Natural killer cell (primary cell): ENCODE data around the gene RAB27A. TPM values are rescaled to one million over a fixed set of nuclear protein-coding genes. Genes with fewer than 3 reads are reported as not detected.

Experiments used
- ATAC-seq, 3 donors: fragments of 150-1000 bp in 2 of 3; fragments of 200-7000 bp in 1 of 3; cut with Tn5 transposase; 1 replicate in 1 of 3; 2 replicates in 2 of 3; pipeline ENCODE4 v1.10.0; 2021; ENCODE audit warnings: mild to moderate bottlenecking in 2 of 3, moderate library complexity in 2 of 3
- DNase-seq, 2 donors: peaks; one replicate each; pipeline versions ENCODE4 v3.0.0 to v3.0.0-alpha.2; 2013 to 2021; ENCODE audit warnings: mixed read lengths in 1 of 2
- H3K27ac ChIP-seq: one replicate; pipeline ENCODE4 v1.5.1; 2013; ENCODE audit warnings: mild to moderate bottlenecking, low read length
- H3K27me3 ChIP-seq: one replicate; pipeline ENCODE4 v1.6.1; 2013; ENCODE audit warnings: low read length; ENCODE audit not compliant: control insufficient read depth, insufficient read depth
- H3K36me3 ChIP-seq: one replicate; pipeline ENCODE4 v1.6.1; 2013; ENCODE audit warnings: low read length; ENCODE audit not compliant: control insufficient read depth, insufficient read depth
- H3K4me1 ChIP-seq: one replicate; pipeline ENCODE4 v1.6.1; 2013; ENCODE audit warnings: low read length; ENCODE audit not compliant: control insufficient read depth, insufficient read depth
- H3K4me3 ChIP-seq: one replicate; pipeline ENCODE4 v1.5.1; 2013; ENCODE audit warnings: low read length
- H3K9me3 ChIP-seq: one replicate; pipeline ENCODE4 v1.6.1; 2013; ENCODE audit warnings: low read length; ENCODE audit not compliant: control insufficient read depth, insufficient read depth
- H3K27ac Mint-ChIP-seq, 2 donors: one replicate each; pipeline ENCODE4 v1.8.0; 2022; ENCODE audit warnings: mild to moderate bottlenecking in 2 of 2, mixed read lengths in 2 of 2, moderate library complexity in 1 of 2
- H3K27me3 Mint-ChIP-seq, 2 donors: one replicate each; pipeline ENCODE4 v1.8.0; 2022; ENCODE audit warnings: low read depth in 2 of 2, mixed read lengths in 2 of 2
- H3K36me3 Mint-ChIP-seq: one replicate; pipeline ENCODE4 v1.8.0; 2022; ENCODE audit warnings: mixed read lengths
- H3K4me1 Mint-ChIP-seq, 2 donors: one replicate each; pipeline ENCODE4 v1.8.0; 2022; ENCODE audit warnings: mixed read lengths in 2 of 2
- H3K4me3 Mint-ChIP-seq: one replicate; pipeline ENCODE4 v1.8.0; 2022; ENCODE audit warnings: mild to moderate bottlenecking, moderate library complexity, mixed read lengths
- H3K9me3 Mint-ChIP-seq, 2 donors: one replicate each; pipeline ENCODE4 v1.8.0; 2022; ENCODE audit warnings: mixed read lengths in 2 of 2
- WGBS: methylation state at CpG from one replicate; pipeline ENCODE4 v1.1.7; 2013; ENCODE audit warnings: missing lambda C conversion rate; ENCODE audit not compliant: insufficient coverage; 5-methylcytosine and 5-hydroxymethylcytosine counted together
- intact Hi-C: fragments of 100-400 bp; cut with micrococcal nuclease; formaldehyde crosslinking; loops from one replicate; pipeline ENCODE4 v1.14.2; 2022
- total RNA-seq, 4 donors: library from RNA; stranded (reverse); fragments of 120-200 nt in 1 of 4; gene quantifications; one replicate each; pipeline versions ENCODE4 v1.2.3 to v1.2.4, GENCODE V29; 2013 to 2022
- TF ChIP-seq, protein P1 (sequence below): fragments of 200-600 bp; IDR thresholded peaks from one replicate; pipeline ENCODE4 v1.8.0; 2022; ENCODE audit warnings: antibody characterized with exemption

RAB27A gene
- total RNA-seq, 3 donors from 2014 or later (not counting 1 experiment from before 2014, with no cell fraction given), result 90.0 to 111 (median 98.1) TPM

DNA sequence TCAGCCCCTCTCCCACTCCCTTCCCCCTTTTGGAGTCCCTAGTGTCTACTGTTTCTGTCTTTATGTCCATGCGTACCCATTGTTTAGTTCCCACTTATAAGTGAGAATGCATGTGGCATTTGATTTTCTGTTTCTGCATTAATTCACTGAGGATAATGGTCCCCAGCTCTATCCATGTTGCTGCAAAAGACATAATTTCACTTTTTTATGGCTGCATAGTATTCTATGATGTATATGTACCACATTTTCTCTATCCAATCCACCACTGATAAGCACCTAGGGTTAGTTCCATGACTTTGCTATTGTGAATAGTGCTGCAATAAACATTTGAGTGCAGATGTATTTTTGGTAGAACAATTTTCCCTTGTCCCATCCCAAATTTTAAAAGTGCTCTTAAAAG is 58.7 kb downstream of the RAB27A start:
- no peaks in the 10 kb centered on the region for H3K9me3 ChIP-seq
- Mint-ChIP-seq H3K4me3 (no peak overlapping the region), H3K9me3 (no peaks in the 10 kb centered on the region), H3K27me3 (no peaks in the 10 kb centered on the region), H3K27ac (peak overlapping the region; percentile 84 to 91), H3K4me1 (peaks cover 24 to 25% of the 10 kb centered on the region in 2 donors), H3K36me3 (peaks cover 9% of the 10 kb centered on the region)
- no peak overlapping the region for H3K27ac ChIP-seq
- peaks cover 30% of the 10 kb centered on the region for H3K36me3 ChIP-seq
- 90% methylated on average over 1 of the region's 1 CpG for WGBS
- no peak for ATAC-seq
- TF ChIP-seq, protein P1, sequence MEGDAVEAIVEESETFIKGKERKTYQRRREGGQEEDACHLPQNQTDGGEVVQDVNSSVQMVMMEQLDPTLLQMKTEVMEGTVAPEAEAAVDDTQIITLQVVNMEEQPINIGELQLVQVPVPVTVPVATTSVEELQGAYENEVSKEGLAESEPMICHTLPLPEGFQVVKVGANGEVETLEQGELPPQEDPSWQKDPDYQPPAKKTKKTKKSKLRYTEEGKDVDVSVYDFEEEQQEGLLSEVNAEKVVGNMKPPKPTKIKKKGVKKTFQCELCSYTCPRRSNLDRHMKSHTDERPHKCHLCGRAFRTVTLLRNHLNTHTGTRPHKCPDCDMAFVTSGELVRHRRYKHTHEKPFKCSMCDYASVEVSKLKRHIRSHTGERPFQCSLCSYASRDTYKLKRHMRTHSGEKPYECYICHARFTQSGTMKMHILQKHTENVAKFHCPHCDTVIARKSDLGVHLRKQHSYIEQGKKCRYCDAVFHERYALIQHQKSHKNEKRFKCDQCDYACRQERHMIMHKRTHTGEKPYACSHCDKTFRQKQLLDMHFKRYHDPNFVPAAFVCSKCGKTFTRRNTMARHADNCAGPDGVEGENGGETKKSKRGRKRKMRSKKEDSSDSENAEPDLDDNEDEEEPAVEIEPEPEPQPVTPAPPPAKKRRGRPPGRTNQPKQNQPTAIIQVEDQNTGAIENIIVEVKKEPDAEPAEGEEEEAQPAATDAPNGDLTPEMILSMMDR, result no peak
- intact Hi-C loops, result no loop called here
- H3K4me1 ChIP-seq, result peaks cover 4% of the 10 kb centered on the region
- H3K4me3 ChIP-seq, result no peak overlapping the region
- DNase-seq, result no peak
- H3K27me3 ChIP-seq, result no peaks in the 10 kb centered on the region

DNA sequence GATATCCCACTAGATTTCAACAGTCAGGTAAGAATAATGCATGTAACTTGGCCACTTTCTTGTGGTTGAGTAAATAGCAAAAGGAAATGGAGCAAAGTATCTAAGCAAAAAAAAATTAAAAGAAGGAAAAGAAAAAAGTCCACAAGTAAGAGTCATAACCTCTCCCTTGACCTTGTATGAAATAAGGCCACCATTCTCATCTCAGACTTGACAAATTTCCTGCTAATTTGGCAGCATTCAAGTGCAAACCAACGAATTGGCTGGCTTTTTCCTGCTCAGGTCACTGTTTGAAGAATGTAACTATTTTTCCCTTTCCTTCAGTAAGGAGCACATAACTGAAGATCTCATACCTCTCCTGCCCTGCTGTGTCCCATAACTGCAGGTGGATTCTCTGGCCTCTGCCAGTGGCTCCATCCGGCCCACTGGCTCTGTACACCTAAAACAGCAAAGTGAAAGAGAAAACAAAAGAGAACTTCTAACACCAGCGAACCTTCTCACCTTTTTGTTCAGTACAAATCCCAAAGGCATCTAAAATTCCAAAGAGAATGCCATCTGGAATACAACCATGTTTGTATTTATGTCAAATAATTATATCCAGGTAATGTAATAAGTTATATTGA is 59.5 kb downstream of the RAB27A start:
- peak; percentile 54 to 92 (median 71) for ATAC-seq
- 43% methylated on average over 3 of the region's 3 CpGs for WGBS
- Mint-ChIP-seq H3K27ac (peak overlapping the region; percentile 84 to 91), H3K9me3 (no peaks in the 10 kb centered on the region), H3K36me3 (peaks cover 9% of the 10 kb centered on the region), H3K4me1 (peaks cover 30 to 33% of the 10 kb centered on the region in 2 donors), H3K4me3 (peak overlapping the region; percentile 52), H3K27me3 (no peaks in the 10 kb centered on the region)
- Histone ChIP-seq H3K27ac (peak overlapping the region; percentile 58), H3K9me3 (no peaks in the 10 kb centered on the region), H3K36me3 (peaks cover 33% of the 10 kb centered on the region), H3K27me3 (no peaks in the 10 kb centered on the region), H3K4me3 (no peak overlapping the region), H3K4me1 (peaks cover 6% of the 10 kb centered on the region)
- intact Hi-C loops, result no loop called here
- peak in 1 of 2 donors; percentile 48 for DNase-seq
- TF ChIP-seq, protein P1, result no peak

DNA sequence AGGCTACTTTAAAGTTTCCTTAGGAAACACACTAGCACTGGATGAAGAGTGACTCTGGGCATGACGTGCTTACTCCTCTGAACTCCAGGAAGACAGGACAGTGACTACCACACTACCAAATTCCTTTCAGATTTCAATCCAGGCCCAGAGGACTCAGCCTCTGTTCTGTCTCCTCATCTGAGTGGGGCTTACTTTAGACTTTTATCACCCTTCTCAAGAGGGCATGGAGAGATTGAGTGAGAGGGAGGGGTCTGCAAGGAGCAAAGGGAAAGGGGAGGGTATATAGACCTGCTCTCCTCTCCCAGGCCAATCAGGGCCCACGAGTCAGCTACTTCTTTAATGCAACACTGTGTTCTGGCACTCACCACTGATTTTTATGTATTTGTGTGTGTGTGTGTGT is 63.5 kb downstream of the RAB27A start:
- H3K9me3 Mint-ChIP-seq, result no peaks in the 10 kb centered on the region
- no peaks in the 10 kb centered on the region for H3K27me3 Mint-ChIP-seq
- peaks cover 24% of the 10 kb centered on the region for H3K36me3 ChIP-seq
- DNase-seq (no peak), ATAC-seq (no peak)
- peaks cover 54 to 65% of the 10 kb centered on the region in 2 donors for H3K4me1 Mint-ChIP-seq
- 100% methylated on average over 2 of the region's 2 CpGs for WGBS
- peak overlapping the region in 1 of 2 donors; percentile 79 for H3K27ac Mint-ChIP-seq
- intact Hi-C loops, result no loop called here
- no peaks in the 10 kb centered on the region for H3K9me3 ChIP-seq
- H3K27ac ChIP-seq, result no peak overlapping the region
- TF ChIP-seq, protein P1, result no peak
- H3K4me1 ChIP-seq, result peaks cover 35% of the 10 kb centered on the region
- no peak overlapping the region for H3K4me3 ChIP-seq
- H3K4me3 Mint-ChIP-seq, result no peak overlapping the region
- H3K27me3 ChIP-seq, result no peaks in the 10 kb centered on the region
- H3K36me3 Mint-ChIP-seq, result peaks cover 9% of the 10 kb centered on the region

DNA sequence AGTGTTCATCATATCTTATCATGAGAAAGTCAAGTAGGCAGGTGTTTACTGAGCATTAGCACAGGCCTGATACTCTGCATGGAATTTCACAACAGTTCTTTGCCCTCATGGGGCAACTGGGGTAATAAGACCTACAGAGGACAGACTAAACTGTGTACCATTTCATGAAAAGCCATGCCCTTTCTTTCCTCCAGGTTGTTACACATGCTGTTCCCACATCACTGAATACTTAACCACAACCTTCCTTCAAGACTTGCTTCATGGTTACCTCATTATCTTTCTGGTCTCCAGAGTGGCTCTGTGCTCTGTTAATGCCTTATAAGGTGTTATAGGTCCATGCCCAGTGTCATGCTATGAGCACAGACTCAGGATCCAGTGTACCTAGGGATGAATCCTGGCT is 64.7 kb downstream of the RAB27A start:
- peaks cover 35% of the 10 kb centered on the region for H3K4me1 ChIP-seq
- no peaks in the 10 kb centered on the region for H3K9me3 ChIP-seq
- peaks cover 23% of the 10 kb centered on the region for H3K36me3 ChIP-seq
- no peak overlapping the region for H3K4me3 ChIP-seq
- intact Hi-C loops, result loop anchor here (5.0 kb wide), 1 partner anchor 32 kb away; no protein-coding TSS in a partner anchor
- peak overlapping the region; percentile 6 for H3K27ac ChIP-seq
- Mint-ChIP-seq H3K4me3 (no peak overlapping the region), H3K27ac (peak overlapping the region; percentile 79 to 81), H3K36me3 (peaks cover 9% of the 10 kb centered on the region), H3K27me3 (no peaks in the 10 kb centered on the region), H3K9me3 (no peaks in the 10 kb centered on the region), H3K4me1 (peaks cover 50 to 63% of the 10 kb centered on the region in 2 donors)
- TF ChIP-seq, protein P1, result no peak
- DNase-seq (peak in 1 of 2 donors; percentile 65), ATAC-seq (peak in 1 of 3 donors; percentile 61)
- no peaks in the 10 kb centered on the region for H3K27me3 ChIP-seq
